NCI-H748 (cell line): ENCODE data around the gene ARHGAP26.
"Not testable (repeated sequence)": the region's sequence is repeated elsewhere in the genome, so short reads cannot be mapped to it uniquely, and the experiment has no call there.

Source experiments
- DNase-seq: peaks from one replicate; lab custom pipeline; 2025; ENCODE audit not compliant: unreplicated experiment; lab: John Stamatoyannopoulos, UW

The ARHGAP26 gene

DNA sequence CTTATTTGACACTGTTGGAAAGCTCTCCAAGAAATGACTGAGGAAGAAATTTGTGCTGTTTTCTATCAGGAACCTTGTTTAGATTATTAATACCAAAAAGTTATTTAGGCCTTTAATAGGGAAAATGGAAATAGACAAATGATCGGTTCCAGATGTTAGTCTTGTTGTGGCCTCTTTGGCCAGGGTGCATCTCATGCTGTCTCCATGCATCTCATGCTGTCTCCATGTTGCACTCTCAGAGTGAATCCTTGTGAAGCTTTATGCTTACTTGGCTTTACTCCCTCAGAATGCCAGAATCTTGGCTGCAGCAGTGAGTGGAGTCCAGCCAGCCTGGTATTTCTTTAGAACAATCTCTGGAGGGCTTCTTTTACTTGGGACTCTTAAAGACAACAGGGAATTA, 185.5 kb downstream of the ARHGAP26 start:
- DNase-seq, result no peak

DNA sequence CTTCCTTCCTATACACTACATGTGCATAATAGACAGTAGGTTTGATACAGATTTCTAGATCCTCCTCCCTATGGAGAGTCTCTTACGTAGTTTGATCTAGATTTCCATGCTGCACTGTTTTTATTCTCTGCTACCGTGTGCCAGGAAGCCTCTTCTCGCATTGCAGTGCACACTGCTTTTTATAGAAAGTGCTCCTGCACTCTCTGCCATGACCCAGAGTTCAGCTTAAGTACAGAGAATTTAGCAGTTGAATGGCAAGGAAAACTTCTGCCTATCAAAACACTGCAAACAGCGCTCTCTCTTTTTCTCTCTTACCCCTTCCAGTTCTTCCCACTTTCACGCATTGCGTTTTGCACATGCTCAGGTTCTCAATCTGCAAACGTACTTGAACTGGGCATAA, 187.4 kb downstream of the ARHGAP26 start:
- DNase-seq, result no peak

DNA sequence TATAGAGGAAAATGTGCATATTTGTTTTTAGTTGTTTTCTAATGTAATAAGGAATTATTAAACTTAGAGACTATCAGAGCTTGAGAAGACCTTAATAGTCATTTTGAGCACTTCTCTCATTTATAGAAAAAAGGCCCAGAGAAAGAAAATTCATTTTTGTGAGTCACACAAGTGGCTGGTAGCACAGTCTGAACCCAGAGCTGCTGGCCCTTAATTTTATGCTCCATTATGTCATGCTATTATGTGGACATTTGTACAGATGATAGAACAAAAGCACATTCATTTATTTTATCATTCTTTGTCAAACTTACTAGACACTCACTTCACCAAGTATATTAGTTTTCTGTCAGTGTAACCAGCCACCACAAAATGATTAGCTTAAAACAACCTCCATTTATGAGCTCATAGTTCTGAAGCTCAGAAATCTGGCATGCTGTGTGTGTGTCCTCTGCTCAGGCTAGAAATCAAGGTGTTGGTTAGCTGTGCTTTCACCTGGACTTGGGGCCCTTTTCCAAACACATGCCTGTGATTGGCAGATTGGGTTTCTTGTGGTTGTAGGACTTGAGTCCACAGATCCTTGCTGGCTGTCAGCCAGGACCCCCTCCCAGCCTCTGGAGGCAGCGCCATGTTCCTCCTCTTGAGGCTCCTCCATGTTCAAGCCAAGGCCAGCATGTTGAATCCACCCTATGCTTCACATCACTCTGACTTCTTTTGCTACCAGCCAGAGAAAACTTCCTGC, 188.9 kb downstream of the ARHGAP26 start:
- no peak for DNase-seq

DNA sequence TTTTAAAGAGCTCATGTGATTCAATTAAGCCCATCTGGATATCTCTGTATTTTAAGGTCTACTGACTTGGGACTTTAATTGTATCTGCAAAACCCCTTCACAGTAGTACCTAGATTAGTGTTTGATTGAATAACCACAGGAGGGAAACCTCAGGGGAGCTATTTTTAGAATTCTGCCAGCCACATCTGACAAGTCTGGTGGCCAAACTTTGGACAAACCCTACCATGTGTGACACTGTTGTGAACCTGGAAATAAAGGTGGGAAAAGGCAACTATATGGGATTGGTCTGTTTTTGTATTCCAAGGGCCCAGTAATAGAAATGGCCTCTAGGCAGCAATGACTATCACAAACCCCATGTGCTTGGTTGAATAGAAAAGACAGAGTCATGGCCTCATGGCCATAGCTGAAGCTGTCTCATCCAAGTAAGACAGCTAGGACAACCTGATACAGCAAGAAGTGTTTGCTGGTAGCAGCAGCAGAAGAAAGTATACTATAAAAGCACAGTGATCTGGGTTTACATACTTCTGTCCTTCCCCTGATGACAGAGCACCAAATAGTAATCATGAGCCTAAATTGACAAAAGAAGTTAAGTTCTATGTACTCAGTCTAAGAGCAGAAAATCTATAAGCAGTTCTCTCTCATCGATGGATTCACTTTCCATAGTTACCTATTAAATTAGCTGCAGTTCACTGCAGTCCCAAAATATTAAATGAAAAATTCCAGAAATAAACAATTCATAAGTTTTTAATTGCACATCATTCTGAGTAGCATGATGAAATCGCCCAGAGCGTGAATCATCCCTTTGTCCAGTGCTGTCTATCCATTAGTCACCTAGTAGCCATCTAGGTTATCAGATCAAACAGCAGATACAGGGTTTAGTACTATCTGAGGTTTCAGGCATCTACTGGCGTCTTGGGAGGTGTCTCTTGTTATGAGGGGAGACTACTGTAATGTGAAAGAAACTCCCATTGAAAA, 189.8 kb downstream of the ARHGAP26 start:
- no peak for DNase-seq

DNA sequence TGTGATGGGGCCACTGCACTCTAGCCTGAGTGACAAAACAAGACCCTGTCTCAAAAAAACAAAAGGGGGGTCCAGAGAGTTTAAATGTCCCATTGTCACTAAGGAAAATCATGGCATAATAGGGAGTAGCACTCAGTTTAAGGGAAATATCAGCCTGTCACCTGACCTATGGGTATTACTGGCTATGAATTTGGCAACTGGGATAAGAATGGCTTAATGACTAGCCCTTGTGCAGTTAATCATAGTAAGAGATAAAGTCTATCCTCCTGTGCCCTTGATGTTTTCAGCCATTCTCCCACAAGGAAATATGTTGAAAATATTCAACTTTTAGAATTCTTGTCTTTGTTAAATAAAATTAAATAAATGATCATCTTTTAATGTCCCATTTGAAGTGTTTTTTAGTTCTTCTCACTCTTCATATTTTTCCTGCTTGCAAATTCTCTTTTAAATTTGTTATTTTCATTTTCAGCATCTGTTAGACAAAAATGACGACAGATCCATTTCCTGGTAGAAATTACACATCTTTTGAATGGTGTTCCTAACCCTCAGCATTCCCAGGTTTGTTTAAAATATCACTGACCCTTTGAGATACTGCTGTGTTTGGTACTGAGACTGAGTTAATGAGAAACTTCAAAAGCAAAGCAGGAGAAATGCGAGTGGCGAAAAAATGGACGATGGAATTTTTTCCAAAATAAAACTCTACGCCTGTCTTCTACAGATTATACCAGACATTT, 191.4 kb downstream of the ARHGAP26 start:
- DNase-seq, result no peak

DNA sequence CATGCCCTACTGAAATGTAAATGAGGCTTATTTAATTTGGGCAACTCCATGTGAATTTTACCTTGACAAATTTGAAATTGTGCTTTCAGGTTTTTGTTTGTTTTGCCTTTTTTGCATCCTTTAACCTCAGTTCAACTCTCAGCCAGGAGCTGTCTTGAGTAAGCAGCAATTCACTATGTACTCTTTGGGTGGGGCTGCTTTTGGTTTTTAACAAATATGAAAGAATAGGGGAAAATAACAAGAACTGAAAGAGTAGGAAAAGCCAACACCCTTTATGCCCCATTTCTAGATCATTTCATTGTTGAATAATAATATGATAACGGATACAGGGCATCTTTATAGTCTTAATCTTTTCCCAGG, 192.0 kb downstream of the ARHGAP26 start:
- DNase-seq, result no peak

DNA sequence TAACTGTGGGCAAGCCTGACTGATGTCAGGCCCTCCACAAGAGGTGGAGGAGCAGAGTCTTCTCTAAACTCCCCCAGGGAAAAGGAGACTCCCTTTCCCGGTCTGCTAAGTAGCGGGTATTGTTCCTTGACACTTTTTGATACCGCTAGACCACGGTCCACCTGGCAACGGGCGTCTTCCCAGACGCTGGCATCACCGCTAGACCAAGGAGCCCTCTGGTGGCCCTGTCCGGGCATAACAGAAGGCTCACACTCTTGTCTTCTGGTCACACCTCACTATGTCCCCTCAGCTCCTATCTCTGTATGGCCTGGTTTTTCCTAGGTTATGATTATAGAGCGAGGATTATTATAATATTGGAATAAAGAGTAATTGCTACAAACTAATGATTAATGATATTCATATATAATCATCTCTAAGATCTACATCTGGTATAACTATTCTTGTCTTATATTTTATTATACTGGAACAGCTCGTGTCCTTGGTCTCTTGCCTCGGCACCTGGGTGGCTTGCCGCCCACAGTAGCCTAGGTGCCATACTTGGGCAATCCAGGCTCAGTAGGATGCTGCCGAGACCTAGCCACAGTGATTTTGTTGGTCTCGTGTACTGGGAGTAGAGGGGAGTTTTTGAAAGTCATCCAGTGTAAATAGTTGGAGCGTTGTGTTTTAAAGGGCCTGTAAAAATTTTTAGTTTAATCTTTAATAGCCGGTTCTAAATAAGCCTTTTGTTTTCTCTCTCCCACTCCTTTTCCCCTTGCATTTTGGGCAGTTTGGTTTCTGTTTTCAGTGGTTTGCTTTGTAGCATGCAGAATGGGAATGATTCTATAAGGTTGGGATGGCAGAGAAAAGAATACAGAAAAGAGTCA, 195.3 kb downstream of the ARHGAP26 start:
- not testable (repeated sequence) for DNase-seq

DNA sequence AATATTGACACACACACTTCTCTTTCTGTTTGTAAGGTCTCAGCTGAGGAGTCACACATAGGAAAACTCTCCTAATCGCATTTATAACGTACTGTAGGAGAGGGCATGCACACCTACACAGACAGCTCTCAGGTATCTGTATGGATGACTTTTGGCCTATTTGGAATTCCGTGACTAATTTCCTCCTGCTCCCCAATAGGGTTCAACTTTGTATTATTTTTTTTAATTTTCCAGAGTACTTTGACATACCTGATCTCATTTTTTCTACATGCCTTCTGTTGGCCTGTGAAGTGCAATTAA, 195.9 kb downstream of the ARHGAP26 start:
- no peak for DNase-seq

DNA sequence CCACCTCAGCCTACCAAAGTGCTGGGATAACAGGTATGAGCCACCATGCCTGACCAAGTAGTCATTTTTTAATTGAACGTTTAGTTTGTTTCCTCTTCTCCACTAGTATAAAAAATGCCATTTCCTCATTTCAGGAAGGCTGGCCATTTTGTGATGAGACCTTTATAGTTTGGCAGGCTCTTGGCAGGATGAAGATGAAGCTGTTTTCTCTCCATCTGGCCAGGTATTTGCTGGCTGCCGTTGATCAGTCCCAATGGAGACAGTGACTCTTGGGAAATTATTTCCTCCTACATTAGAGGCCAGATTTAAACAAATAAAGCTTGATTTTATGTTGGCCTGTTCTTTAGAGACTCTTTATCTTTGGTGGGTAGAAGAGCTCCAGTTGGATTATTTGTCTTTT, 199.0 kb downstream of the ARHGAP26 start:
- DNase-seq, result no peak

DNA sequence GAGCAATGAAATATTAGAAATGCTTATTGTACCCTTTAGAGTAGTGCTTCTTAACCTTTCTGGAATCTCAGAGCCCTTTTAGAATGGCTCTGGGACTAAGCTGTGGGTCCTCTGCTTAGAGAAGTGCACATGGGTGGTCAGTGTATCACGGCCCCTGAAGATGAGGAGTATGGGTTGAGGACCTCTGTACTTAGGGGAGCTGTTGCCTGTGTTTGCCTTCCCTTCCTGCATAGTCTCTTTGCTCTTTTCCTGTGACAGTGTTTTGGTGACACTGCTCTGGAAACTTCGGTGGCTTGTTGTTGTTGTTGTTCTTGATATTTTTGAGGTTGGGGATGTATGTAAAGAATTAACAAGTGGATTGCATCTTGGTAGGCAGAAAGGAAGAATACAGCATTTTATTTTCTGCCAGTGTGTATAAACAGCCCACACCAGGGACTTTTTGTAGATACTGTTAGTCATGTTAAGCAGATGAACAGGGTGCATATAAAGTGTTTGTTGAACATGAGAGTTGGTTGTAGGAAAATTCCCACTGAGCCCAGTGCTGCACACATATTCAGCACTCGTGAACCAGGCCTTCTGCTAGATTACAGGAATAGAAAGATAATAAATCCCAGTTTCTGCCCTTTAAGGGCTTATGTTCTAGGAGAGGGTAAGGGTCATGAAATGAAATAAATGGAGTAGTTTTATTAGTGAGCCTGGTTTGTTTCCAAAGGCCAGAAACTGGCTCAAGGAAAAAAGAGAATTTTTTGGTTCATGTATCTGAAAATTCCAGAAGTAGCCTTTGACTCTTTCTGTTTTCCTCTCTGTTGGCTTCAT, 199.7 kb downstream of the ARHGAP26 start:
- DNase-seq, result no peak

DNA sequence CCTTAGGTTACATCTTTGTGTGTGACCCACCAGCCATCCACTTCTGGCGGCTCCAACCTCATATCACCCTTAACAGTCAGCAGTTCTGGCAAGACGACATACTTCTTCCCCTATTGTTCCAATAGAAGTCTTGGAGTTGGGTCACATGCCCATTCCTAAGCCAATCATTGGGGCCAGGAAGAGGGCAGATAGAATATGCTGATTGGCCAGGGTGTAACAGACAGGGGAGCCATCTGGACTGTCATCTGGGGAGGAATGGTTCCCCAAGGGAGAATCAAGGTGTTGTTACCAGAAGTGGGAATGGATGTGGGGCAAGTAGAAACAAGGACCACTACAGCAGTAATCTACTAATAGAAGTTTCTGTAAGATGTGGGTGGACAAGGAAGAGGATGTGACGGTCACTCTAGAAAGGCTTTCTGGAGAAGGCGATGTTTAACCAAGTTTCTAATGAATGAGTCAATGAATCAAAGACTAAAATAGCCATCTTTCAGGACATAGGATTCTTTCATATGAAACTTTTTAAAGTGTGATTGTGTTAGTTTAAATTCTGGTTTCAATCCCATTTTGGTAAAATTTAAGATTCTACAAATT, 200.4 kb downstream of the ARHGAP26 start:
- DNase-seq, result no peak

DNA sequence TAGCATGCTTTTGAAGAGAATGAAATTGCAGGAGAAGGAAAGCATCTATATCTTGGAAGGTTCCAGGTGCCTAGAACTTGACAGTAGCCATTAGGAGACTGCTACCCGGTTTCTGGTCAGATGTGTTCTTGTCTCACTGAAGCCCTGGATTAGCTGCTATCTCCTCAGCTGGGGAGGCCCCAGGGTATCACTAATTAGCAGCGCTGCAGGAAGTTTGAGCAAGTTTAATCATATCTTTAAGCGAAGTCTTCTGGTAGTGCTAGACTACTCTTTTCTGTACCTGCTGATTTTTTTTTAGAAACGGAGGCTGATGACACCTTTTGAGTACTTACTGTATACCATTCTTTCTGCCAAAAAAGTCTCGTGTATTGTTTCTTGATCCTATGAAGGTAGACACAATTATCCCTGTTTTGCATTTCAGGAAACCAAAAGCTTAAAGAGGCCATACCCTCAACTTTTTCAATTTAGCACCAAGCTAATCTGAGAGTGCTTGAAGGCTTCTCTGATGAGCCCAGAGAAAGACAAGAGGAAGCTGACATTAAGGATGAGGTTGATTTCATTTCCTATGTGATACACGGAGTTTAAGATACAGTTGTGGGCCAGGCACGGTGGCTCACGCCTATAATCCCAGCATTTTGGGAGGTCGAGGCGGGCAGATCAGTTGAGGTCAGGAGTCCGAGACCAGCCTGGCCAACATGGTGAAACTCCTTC, 201.3 kb downstream of the ARHGAP26 start:
- no peak for DNase-seq

DNA sequence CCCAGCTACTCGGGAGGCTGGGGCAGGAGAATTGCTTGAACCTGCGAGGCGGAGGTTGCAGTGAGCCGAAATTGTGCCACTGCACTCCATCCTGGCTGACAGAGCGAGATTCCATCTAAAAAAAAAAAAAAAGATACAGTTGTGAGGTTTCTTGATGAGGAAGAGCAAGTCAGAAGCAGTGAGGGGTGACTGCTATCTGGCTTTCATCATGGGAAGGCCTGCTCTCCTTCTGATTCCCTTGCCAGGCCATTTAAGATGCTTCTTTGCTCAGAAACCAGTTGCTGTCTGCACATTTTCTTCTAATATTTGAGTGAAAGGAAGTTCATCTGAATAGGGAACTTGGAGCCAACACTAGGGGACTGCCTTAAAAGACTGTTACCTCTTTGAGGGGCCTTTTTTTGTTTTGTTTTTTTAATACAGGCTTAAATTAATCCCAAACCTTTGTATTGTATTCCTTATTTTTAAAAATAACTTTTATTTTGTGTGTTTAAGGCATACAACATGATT, 201.9 kb downstream of the ARHGAP26 start:
- DNase-seq, result no peak

DNA sequence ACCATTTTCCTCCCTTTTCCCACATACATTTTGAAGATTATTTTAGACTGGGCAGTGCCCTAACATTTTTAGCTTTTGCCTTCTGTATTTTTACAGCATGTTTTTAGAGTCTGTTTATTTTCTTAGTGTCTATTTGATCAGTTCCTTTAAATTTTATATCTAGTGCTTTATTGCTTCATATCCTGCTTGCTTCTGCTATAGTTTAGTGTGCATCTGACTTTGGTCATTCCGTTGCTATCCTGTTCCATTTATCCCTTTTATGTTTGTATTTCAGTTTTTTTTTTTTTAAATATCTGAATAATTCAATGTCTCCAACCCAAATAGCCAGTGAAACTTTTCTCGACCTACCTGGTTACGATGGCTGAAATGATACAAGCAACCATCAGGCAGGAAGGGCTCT, 203.8 kb downstream of the ARHGAP26 start:
- no peak for DNase-seq

DNA sequence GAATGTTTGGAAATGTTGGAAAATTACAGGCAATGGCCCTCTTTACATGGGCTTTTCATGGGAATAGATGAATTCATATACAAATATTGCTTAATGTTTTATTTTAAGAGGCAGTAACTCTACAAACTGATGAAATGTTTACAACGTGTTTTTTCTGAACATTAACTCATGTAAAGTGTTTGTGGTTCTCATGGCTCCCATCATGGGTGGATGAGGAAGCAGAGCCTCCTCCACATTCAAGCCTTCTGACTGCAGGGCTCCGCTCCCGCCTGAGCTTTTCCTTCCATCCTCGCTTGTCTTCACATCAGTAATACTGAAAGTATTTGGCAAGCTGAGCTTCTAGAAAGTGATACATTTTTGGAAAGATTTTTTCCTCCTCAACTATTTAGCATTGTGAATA, 204.2 kb downstream of the ARHGAP26 start:
- no peak for DNase-seq

DNA sequence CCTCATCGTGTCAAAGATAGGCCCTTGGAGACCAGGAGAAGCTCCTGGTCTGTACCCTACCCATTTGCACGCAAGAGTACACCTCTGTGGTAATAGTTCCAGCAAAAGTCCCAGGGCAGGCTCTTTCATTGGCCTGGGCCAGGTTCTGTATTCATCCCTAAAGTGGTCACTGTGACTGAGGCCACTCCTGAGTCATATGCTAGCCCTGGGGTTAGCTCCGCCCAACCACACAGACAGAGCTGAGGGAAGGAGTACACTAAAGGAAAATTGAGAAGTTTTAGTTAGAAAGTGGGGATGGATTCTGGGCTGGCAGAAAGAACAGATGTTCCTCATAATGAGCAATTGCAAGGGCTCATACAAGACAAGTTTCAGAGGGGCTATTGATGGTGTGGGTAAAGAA, 206.7 kb downstream of the ARHGAP26 start:
- no peak for DNase-seq

DNA sequence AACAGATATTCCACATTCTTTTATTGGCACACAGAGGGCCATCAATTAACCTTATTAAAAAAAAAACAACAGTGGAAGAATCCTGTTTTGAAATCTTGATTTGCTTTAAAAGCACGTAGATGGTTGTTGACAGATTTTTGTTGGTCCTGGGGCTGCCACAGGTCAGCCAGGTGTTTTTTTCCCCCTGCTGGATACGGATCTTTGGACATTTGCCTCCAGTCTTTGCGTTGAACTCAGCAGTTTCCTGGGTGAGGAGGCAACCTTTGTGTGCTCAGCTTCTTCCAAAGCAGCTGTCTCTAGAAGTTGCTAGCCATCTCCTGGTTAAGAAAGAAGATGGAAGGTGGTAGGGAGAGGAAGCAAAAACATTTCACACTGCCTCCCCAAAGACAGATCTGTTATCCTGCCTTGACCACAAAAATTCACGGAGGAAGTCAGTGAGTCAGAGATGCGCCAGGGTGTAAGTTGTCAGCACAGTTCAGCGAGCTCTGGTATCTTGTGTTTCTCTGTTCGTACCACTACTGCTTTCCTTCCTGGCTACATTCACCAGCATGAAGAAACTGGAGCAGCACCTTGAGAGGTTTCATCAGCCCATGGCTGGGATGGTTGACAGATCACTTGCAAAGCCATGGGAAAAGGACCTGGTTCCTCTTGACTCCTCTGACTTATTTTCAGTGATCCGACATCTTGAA, 207.3 kb downstream of the ARHGAP26 start:
- no peak for DNase-seq

DNA sequence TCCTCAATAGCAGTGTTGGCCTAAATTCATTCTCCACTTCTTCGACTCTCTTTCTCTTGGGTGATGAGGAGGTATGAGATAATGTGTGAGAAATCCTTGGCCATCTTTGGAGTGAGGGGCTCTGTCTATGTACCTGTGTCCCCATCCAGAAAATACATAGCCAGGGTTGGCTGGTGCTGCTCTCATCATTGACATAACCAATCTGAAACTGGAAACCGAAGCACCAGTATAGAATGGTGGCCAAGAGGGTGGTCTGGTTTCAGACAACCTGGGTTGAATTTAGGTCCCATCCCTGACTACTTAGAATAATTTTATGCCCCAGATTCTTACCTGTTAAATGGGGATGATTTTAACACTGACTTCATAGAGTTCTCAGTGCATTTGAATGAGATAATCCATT, 208.1 kb downstream of the ARHGAP26 start:
- DNase-seq, result no peak
